ENCODE data around the gene CTDSPL.

- TF ChIP-seq POLR2A (IDR thresholded peaks at IDR 0.05; ENCODE audit: low read depth, low read length) = no peak
- TF ChIP-seq POLR2AphosphoS5 (IDR thresholded peaks at IDR 0.05; ENCODE audit: low read depth, low read length) = no peak
- TF ChIP-seq TAF1 (IDR thresholded peaks at IDR 0.05; ENCODE audit: borderline replicate concordance, low read depth, low read length) = no peak
These were observed 130.1 kb downstream of the CTDSPL start for GRCh38 chr3:37991823-37992222.

All from GM12892 (cell line).